Measurements from ENCODE around the gene NUMB. TPM values are rescaled to one million over a fixed set of nuclear protein-coding genes. Genes with fewer than 3 reads are reported as not detected.

The NUMB gene
- total RNA-seq, 1 experiment from 2014 or later: 81.5 TPM

GRCh38 chr14:73264885-73265720, 193.2 kb downstream of the NUMB start:
- POLR2A ChIA-PET: interaction anchor here (1.4 to 1.6 kb wide), 3 partner anchors 9 to 33 kb away, joined by 4 to 5 read pairs (median 4); no protein-coding TSS in a partner anchor
- H3K4me3 Mint-ChIP-seq (ENCODE audit: unreplicated experiment): no peak overlapping the region

GRCh38 chr14:73264080-73264884, 194.1 kb downstream of the NUMB start:
- H3K4me1 Mint-ChIP-seq (ENCODE audit: insufficient read depth, unreplicated experiment): no peaks in the 10 kb centered on the region
- ChIA-PET CTCF (interaction anchor here (0.6 to 1.4 kb wide), 3 partner anchors 16 to 36 kb away, joined by 3 to 4 read pairs (median 3); no protein-coding TSS in a partner anchor), POLR2A (interaction anchor here (1.4 kb wide), 1 partner anchor 32 kb away, joined by 4 read pairs; no protein-coding TSS in a partner anchor)
- intact Hi-C loops (cut with micrococcal nuclease): no loop called here
- BruUV-seq (replicated peaks): no TSS peak
- no peaks in the 10 kb centered on the region for H3K9me3 Mint-ChIP-seq (ENCODE audit: unreplicated experiment)
- H3K4me3 Mint-ChIP-seq (ENCODE audit: unreplicated experiment): no peak overlapping the region
- H3K27ac Mint-ChIP-seq (ENCODE audit: low read depth, unreplicated experiment): no peak overlapping the region
- no peak for TF ChIP-seq CTCF (IDR thresholded peaks at IDR 0.05; ENCODE audit: unreplicated experiment)
- DNase-seq (ENCODE audit: unreplicated experiment): no peak
- H3K36me3 Mint-ChIP-seq (ENCODE audit: insufficient read depth, unreplicated experiment): peaks cover 5% of the 10 kb centered on the region
- no peaks in the 10 kb centered on the region for H3K27me3 Mint-ChIP-seq (ENCODE audit: insufficient read depth, unreplicated experiment)

More at GRCh38 chr14:73264885-73265720, 193.2 kb downstream of the NUMB start:
- DNase-seq (ENCODE audit: unreplicated experiment): no peak
- Mint-ChIP-seq H3K9me3 (ENCODE audit: unreplicated experiment) (no peaks in the 10 kb centered on the region), H3K27me3 (ENCODE audit: insufficient read depth, unreplicated experiment) (no peaks in the 10 kb centered on the region), H3K27ac (ENCODE audit: low read depth, unreplicated experiment) (no peak overlapping the region), H3K4me1 (ENCODE audit: insufficient read depth, unreplicated experiment) (no peaks in the 10 kb centered on the region), H3K36me3 (ENCODE audit: insufficient read depth, unreplicated experiment) (peaks cover 9% of the 10 kb centered on the region)
- BruUV-seq (replicated peaks): no TSS peak
- CTCF ChIA-PET: interaction anchor here (0.9 kb wide), 1 partner anchor 36 kb away, joined by 3 read pairs; no protein-coding TSS in a partner anchor
- intact Hi-C loops (cut with micrococcal nuclease): no loop called here
- no peak for TF ChIP-seq CTCF (IDR thresholded peaks at IDR 0.05; ENCODE audit: unreplicated experiment)

- DNase-seq (ENCODE audit: unreplicated experiment): no peak
- intact Hi-C loops (cut with micrococcal nuclease): no loop called here
Measured at GRCh38 chr14:73263606-73264005, 194.7 kb downstream of the NUMB start.

More at GRCh38 chr14:73263606-73264005, 194.7 kb downstream of the NUMB start:
- no TSS peak for BruUV-seq (replicated peaks)
- H3K36me3 Mint-ChIP-seq (ENCODE audit: insufficient read depth, unreplicated experiment): peaks cover 4% of the 10 kb centered on the region
- POLR2A ChIA-PET: no interaction called here
- H3K4me1 Mint-ChIP-seq (ENCODE audit: insufficient read depth, unreplicated experiment): no peaks in the 10 kb centered on the region
- TF ChIP-seq CTCF (IDR thresholded peaks at IDR 0.05; ENCODE audit: unreplicated experiment): no peak
- H3K27ac Mint-ChIP-seq (ENCODE audit: low read depth, unreplicated experiment): no peak overlapping the region
- no peaks in the 10 kb centered on the region for H3K27me3 Mint-ChIP-seq (ENCODE audit: insufficient read depth, unreplicated experiment)
- no peaks in the 10 kb centered on the region for H3K9me3 Mint-ChIP-seq (ENCODE audit: unreplicated experiment)
- H3K4me3 Mint-ChIP-seq (ENCODE audit: unreplicated experiment): no peak overlapping the region
- CTCF ChIA-PET: interaction anchor here (0.6 to 1.4 kb wide), 2 partner anchors 17 to 32 kb away, joined by 3 to 4 read pairs; no protein-coding TSS in a partner anchor
